Measurements from ENCODE around the gene LONRF3. TPM values are rescaled to one million over a fixed set of nuclear protein-coding genes. Genes with fewer than 3 reads are reported as not detected.

LONRF3 gene
- total RNA-seq, 2 experiments from 2014 or later, result 1.6 TPM

Other genes with a start within 250 kb of the LONRF3 start
- under 1 TPM; 0.62 to 0.69 TPM for gene IL13RA1, start 247.0 kb upstream of the LONRF3 start, total RNA-seq
- gene ZCCHC12, start 150.8 kb upstream of the LONRF3 start, total RNA-seq, result not detected
- gene CT47C1, start 98.4 kb downstream of the LONRF3 start, total RNA-seq, result not detected
- gene KIAA1210, start 153.2 kb downstream of the LONRF3 start, total RNA-seq, result not detected